GM12872 (cell line): ENCODE results near the gene CCDC110.

Experiments
- TF ChIP-seq, protein P1 (sequence below): IDR thresholded peaks from 3 replicates; pipeline ENCODE4 v1.5.1; 2011; ENCODE audit warnings: low read depth, mild to moderate bottlenecking, low read length, moderate library complexity; ENCODE audit not compliant: insufficient read depth

CCDC110 gene

DNA sequence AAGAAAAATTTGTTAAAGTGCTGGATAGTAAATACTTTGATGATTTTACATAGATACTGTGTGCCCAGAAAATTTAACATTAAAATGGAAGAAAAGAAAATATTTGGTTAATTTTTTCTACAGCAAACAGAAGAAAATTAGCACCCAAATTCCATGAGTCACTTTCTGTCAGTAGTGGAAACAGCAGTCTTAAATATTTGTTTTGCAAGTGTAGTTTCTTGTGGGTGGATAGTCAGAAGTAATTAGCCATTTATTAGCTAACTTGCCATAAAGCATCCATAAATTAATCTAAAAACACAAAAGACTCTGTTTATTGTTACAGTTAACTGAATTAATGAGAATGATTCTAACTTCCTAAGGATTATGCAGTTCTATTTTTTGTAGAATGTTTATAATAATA is 36.1 kb downstream of the CCDC110 start:
- TF ChIP-seq, protein P1, sequence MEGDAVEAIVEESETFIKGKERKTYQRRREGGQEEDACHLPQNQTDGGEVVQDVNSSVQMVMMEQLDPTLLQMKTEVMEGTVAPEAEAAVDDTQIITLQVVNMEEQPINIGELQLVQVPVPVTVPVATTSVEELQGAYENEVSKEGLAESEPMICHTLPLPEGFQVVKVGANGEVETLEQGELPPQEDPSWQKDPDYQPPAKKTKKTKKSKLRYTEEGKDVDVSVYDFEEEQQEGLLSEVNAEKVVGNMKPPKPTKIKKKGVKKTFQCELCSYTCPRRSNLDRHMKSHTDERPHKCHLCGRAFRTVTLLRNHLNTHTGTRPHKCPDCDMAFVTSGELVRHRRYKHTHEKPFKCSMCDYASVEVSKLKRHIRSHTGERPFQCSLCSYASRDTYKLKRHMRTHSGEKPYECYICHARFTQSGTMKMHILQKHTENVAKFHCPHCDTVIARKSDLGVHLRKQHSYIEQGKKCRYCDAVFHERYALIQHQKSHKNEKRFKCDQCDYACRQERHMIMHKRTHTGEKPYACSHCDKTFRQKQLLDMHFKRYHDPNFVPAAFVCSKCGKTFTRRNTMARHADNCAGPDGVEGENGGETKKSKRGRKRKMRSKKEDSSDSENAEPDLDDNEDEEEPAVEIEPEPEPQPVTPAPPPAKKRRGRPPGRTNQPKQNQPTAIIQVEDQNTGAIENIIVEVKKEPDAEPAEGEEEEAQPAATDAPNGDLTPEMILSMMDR, result no peak

DNA sequence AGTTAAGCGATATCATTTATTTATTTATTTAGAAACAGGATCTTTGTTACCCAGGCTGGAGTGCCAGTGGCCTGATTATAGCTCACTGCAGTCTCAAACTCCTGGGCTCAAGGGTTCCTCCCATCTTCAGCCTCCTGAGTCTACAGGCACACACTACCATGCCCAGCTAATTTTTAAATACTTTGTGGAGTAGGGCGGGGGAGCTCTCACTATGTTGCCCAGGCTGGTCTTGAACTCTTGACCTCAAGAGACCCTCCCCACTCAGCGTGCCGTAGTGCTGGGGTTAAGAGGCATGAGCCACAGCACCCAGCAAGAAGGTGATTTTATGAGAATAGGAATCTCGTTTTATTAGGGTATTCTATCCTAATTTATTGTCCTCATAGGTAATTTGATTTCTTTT is 41.9 kb downstream of the CCDC110 start:
- TF ChIP-seq, protein P1, result no peak

- TF ChIP-seq, protein P1, result no peak
These were observed 44.4 kb downstream of the CCDC110 start for GRCh38 chr4:185426960-185427688.

DNA sequence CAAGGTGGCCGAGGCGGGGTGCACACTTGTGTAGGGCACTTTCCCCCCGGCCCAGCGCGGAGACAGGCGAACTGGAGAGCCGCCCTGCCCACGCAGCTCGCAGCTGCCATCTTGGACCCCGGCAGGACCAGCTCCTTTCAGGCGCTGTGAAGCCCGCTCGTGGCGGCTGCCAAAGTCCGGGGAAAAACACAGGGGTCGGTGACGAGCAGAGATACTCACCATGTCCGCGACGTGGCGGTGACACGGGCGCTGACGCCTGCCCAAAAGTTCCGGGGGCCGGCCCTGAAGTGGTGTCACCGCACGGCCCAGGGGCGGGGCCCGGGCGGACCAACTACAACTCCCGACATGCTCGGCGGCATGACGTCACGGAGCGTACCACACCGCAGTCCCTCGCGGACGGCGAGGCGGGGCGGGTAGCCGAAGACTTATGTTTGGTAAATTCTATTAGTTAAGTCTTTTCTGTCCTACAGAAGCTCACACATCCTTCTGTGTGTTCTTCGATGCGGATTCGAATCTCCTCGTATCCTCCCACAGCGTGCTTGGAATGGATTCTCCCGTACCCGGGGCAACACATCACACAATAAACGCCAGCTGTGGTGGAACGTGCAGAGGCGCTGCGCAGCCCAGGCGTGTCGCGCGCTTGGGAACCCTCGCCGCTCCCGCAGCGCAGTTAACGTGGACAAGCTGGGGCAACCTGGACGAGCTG is 45.7 kb downstream of the CCDC110 start, which contains the start of gene UFSP2:
UFSP2 (minus strand) TSS at position 318 of the 706 bp plus-strand sequence; CDS start at position 222, 96 bp downstream.
- TF ChIP-seq, protein P1, result no peak

- TF ChIP-seq, protein P1, result no peak
These were observed 46.5 kb downstream of the CCDC110 start for GRCh38 chr4:185424905-185425646.

DNA sequence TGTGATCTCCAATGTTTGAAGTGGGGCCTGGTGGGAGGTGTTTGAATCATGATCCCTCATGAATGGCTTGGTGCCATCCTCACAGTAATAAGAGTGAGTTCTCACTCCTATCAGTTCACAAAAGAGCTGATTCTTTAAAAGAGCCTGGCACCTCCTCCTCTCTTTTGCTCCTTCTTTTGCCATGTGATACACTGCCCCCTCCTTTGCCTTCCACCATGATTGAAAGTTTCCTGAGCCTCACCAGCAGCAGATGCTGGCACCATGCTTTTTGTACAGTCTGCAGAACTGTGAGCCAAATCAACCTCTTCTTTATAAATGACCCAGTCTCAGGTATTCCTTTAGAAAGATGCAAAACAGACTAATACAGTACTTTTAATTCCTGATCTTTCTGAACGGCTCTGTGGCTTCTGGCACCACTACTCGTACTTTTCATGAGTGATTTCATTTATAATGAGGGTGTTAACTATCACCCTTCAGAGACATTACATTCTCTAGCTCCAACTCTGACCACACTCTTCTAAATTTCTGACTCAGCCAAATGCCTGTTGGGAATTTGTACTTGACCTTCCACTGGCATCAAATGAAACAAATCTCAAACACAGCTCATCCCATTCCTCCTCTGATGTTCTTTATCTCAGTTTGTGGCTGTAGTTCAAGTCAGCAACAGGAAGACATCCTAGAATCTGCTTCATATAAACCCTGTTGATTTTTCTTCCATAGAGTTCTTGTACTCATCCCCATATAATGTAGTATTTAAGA is 50.0 kb downstream of the CCDC110 start:
- TF ChIP-seq, protein P1, result no peak

DNA sequence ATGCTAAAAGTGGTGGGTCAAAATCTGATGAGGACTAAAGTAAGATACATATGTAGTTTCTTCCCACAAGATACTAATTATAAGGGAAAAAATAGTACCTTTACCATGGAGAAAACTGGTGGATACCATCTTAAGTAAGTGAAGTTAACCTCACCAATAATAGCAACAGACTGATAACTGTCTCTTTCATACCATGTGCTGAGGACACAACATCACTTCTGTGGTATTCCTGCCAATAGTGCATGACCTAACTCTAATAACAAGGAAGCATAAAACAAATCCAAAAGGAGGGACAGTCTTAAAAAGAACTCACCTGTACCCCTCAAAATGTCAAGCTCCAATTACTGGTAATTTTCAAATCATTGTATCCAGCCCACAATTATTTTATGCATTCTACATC is 54.6 kb downstream of the CCDC110 start:
- TF ChIP-seq, protein P1, result no peak
